HUDEP-2 (cell line): Measurements from ENCODE around the gene AMOT.
"Not testable (repeated sequence)": the region's sequence is repeated elsewhere in the genome, so short reads cannot be mapped to it uniquely, and the experiment has no call there.

Source experiments
- DNase-seq, 76 experiments: peaks; one replicate each; lab custom pipeline; 2025; ENCODE audit not compliant: unreplicated experiment in 76 of 76; lab: John Stamatoyannopoulos, UW

AMOT gene, protein sequence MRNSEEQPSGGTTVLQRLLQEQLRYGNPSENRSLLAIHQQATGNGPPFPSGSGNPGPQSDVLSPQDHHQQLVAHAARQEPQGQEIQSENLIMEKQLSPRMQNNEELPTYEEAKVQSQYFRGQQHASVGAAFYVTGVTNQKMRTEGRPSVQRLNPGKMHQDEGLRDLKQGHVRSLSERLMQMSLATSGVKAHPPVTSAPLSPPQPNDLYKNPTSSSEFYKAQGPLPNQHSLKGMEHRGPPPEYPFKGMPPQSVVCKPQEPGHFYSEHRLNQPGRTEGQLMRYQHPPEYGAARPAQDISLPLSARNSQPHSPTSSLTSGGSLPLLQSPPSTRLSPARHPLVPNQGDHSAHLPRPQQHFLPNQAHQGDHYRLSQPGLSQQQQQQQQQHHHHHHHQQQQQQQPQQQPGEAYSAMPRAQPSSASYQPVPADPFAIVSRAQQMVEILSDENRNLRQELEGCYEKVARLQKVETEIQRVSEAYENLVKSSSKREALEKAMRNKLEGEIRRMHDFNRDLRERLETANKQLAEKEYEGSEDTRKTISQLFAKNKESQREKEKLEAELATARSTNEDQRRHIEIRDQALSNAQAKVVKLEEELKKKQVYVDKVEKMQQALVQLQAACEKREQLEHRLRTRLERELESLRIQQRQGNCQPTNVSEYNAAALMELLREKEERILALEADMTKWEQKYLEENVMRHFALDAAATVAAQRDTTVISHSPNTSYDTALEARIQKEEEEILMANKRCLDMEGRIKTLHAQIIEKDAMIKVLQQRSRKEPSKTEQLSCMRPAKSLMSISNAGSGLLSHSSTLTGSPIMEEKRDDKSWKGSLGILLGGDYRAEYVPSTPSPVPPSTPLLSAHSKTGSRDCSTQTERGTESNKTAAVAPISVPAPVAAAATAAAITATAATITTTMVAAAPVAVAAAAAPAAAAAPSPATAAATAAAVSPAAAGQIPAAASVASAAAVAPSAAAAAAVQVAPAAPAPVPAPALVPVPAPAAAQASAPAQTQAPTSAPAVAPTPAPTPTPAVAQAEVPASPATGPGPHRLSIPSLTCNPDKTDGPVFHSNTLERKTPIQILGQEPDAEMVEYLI

DNA sequence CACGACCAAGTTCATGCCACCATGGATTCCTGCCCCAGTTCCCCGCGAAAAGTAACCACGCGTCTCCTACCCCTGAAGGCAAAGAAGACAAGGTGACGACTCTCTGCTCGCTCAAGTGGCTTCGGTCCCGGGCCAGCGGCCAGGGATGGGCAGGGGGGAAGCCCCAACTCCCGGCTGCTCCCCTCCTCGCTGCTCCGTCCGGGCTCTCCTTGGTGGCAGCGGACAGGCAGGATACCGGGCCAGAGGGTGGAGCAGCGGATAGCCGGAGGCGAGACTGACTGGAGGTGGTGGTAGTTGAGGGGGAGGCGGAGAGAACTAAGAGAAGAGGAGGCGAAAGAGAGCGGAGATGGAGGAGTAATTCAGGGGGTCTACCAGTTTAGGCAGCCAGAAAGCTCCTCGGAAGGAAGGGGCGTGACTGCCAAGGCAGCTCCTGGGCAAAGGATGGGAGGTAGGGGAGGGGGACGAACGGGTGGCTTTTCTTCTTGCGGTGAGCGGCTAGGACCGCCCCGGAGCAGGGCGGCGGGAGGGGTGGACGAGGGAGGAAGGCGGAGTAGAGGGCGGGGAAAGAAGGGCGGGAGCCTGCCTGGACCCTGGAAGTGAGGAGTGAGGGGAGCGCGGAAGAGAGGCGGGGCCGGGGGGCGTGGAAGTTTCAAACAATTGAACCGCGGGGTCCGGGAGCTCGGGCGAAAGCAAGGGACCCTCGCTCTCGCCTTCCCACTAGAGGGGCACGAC is at the start of gene AMOT:
Gene AMOT (minus strand): TSS at position 450 of the 732 bp plus-strand sequence. CDS start 17,705 bp downstream, outside the sequence.
- DNase-seq: peak in 35 of 76 experiments; percentile 0 to 39 (median 6)

DNA sequence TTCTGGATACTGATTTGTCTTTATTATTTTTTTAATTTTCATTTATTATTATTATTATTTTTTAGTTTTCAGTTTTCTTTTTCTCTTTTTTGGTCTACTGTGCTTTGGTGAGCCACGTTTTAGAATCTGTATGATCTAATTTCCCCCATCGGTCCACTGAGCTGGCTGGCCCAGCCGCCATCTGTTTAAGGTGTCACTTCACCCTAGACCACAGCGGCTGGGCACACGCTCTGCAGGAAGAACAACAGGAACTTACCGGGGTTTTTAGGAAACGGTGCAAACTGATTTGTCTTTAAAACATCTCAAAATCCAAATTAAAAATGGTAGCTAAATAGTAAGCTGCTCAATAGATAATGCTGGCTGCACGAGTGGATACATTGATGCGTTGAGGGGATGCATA is 48.8 kb upstream of the AMOT start:
- DNase-seq: no peak

DNA sequence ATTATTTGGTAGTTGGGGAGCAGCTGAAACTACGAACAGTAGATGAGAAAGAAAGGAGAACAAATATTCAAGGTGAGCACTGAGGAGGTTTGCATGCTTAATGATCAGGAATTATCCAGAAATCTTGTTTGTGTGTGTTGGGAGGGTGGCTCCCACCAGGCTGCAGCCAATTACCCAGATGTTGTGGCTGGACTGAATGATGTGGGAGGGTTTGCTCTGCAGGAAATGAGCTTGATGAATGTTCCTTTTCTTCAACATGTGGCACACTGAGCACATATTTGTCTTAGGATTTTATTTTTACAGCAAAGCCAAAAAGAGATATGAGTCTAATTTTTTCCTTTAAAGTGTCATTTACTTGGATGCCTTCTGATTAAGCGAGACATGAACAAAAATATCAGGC is 48.3 kb upstream of the AMOT start:
- DNase-seq: no peak

DNA sequence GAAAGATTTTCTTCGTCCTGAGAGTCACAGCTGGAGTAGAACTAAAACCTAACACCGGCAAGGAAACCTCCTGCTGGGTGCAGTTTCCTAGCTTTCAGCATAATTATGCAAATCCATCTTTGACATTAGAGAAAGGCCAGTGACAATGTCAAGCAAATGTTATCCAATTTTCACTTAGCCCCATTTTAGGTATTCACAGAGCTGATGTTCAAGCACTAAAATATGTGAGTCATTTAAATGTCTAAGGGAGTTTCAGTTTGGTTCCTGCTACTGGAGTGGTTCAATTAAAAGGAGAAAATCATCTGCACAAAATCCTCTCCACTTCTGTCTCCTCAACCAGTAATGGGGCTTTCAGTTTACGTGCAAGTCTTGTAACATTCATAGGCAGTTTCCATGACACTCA is 37.1 kb upstream of the AMOT start:
- no peak for DNase-seq

DNA sequence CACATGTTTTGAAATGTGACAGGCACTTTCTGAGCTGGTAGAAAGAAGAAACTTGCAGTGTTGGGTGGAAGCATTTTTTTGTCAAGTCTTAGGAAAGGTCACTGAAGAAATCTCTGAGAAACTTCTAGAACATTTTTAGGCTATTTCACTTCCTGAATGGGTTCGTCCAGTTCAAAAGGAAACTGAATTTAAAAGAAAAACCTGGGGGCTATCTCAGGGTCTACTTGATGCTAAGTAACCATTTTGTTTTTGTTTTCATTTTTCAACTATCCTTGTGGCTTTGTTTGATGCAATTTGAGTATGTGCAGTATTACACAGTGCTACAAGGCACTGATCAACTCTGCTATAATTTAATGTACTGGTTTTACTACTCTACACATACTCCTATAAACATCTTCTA is 34.0 kb upstream of the AMOT start:
- no peak for DNase-seq

DNA sequence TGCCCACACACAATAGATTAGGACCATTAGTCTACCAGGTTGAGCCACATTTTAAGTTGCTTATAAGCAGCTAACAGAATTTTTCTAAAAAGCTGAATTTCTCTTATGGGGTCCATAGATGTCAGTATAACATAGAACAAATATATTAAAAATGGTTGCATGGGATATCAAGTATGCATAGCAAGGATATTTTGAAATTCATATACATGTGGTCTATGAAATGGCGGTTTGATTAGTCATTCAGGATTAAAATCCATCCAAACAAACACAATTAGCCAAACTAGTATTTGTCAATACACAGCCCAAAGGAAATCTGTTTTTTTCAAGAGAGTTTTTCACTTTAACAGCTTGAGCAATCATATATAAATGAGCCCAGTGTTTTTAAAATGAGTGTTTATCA is 33.5 kb upstream of the AMOT start:
- DNase-seq: no peak

DNA sequence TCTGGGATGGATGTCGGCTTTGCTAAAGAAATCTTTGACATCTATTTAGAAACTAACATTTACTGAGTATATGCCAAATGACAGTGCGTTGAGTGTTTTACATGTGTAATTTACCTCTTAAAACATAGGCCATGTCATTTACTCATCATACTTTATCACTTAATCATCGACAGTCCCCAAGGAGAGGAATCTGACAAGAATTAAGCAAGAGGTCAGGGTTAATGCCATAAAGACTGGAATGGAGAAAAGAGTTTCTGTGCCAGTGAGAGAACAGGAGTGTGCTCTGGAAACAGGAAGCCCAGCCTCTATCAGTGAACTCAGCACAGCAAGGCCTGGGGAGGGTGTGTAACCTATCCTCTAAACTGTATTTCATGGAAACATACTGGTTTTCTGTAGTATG is 28.0 kb upstream of the AMOT start:
- no peak for DNase-seq

DNA sequence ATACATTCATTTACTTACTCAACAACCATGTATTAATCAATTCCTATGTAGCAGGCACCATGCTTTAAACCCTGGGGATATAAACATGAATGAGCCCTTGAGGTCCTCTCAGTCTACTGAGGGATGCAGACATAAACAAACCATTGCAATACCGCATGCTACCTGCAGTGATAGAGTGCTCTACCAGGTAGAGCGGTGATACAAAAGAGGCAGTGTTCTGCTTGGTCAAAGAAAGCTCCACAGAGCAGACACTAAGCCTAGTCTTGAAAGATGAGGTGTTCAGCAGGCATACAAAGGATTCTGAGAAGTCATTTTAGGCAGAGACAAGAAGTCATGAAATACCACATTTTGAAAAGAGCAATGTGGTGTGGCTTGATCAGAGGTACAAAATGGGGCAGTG is 26.9 kb upstream of the AMOT start:
- DNase-seq: no peak

DNA sequence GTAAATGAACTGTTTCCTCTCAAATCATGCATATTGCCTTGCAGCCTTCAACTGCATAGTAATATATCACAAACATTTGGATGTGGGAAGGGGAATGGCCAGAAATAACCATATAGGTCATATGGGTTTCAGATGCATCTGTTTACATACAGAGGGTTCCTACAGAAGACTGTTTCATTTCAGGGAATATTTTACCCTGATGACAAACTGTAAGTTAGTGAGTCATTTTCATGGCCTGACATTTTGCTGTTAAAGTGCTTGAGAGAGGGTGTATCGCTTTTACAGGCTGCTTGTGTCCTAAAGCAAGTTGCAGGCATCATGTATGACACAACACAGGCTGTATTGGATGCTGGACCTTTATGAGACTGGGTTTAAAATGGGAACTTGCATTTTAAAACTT is 25.5 kb upstream of the AMOT start:
- no peak for DNase-seq

DNA sequence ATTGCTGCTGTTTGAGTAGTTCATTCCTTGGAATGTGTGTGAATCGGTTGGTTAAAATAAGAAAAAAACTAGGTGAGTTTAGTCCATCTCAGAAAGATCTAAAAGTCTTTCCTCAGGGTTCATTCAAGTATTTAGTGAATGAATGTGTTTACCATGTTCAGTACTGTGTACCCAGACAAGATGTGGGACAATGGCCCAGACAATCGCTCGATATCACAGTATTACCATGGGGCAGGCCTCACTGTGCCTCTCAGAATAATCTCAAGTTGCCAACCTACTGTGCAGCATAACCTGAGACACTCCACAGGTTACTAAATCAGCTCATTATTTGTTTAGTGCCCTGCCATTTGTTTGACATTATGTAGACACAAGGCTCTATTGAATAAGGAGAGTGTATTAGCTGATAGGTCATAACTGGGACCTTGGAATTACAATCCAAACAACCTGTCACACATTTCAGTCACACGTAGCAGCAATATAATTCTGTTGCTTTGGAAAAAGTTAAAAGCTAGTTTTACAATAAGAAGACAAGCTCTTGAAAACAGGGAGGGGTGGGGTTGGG is 24.9 kb upstream of the AMOT start:
- DNase-seq: no peak

DNA sequence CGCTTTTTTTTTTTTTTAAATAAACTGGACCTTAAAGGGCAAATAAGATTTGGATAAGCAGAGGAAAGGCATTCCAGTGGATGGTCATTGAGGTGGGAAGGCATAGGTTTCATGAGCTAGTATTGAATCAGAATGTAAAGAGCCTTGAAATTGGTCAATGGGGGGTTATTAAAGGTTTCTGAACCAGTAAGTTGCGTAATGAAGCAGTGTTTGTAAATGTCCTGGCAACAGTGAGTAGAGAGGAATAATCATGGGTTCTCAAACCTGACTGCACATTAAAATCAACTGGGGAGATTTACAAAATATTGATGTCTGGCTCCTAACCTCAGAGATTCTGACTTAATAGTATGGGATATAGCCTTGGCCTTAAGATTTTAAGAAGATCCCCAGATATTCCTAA is 23.2 kb upstream of the AMOT start:
- no peak for DNase-seq

DNA sequence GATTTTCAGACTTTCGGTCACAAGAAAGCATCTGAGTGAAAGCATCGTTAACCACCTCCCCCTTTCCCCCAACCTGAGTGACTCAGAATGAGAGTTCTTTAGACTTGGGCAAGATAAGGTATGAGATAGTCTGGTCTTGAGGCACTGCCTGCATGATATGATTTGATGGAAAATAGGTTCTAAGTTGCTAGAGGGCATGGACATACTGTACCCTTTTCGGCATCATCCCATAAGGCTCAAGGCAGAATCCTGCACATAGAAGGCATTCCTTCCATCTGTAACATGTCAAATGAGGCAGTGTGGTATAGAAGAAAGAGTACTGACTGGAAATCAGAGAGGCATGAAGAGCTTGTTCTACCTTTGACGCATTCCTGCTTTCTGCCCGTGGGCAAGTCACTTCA is 16.8 kb upstream of the AMOT start:
- DNase-seq: no peak

DNA sequence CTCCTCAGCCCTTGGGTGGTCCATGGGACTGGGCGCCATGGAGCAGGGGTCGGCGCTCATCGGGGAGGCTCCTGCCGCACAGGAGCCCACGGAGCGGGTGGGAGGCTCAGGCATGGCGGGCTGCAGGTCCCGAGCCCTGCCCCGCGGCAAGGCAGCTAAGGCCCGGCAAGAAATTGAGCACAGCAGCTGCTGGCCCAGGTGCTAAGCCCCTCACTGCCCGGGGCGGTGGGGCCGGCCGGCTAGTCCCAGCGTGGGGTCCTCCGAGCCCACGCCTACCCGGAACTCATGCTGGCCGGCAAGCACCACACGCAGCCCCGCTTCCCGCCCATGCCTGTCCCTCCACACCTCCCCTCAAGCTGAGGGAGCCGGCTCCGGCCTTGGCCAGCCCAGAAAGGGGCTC is 14.3 kb upstream of the AMOT start:
- DNase-seq: not testable (repeated sequence)

DNA sequence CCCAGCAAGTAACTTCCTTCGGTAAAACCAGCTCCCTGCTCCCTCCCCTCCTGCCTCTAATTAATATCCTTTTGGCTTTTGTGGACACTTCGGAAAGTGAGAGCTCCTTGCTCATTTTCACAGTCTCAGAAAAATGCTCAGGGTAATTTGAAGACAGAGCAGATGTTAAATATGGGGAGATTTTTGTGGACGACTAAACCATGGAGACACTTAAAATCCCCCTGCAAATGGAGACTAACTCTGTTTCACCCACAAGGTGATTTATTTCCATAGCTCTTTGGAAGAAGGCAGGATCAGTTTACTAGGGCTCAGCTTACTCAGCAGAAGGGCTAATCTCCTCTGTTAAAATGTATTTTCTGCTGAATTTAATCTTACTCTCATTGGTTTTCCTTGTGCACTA is 12.2 kb upstream of the AMOT start:
- no peak for DNase-seq

DNA sequence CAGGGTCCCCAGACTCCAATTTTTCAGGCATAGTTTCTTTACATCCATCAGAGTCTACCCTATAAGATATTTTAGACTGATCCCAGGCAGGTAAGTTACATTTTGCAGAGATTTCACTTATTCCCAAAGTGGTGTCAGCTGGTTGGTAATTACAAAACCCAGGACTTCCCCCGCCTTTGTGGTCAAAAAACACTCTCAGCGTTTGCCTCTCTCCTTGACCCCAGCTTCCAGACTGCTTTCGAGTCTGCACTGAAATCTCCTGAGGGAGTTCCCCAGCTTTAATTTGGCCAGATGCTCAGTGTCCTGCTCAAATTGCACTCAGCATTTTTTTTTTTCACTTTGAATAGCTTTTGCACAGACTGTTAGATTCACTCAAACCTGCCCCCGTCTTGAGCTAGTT is 11.2 kb upstream of the AMOT start:
- no peak for DNase-seq

DNA sequence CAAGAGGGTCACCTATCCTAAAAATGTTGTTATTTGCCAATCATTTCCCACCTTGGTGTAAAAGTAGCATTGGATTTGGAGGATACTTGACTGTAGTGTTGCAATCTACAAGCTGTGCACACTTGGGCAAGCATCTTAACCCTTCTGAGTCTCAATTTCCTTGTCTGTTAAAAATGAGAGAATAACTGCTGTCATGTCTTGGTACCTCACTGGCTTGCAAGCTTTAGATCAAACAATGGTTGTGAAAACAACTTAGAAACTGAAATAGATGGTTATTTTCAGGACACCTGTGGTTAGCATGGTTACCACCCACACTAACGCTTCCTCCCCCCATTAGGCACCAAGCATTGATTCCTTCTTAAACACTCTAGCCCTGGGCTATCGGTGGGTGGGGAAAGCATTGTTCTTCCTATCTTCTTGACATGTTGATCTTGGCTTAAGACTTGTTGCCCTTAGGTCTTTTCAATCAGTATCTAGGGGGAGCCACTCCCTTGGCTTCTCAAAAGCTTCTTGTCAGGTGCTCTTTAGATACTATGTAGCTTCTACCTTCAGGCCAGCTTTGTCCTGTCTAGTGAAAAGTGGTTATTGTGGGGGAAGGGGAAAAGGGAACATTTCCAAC is 10.6 kb upstream of the AMOT start:
- no peak for DNase-seq

DNA sequence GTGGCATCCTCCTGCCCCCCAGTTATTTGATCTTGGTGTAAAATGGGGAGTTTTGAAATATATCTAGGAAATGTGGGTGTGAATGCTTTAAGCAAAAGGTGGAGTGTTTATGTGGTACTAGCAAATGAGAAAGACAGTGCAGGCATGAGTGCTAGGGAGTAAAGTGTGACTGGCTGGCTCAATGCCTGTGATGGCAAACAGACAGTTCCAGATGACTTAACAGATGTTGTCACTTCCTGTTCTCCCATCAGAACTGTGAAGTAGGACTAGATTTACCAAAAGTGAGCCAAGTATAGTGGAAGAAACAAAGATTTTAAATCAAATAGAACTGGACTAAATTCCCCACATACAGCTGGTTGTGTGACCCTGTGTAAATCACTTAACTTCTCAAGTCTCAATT is 8.4 kb upstream of the AMOT start:
- no peak for DNase-seq

DNA sequence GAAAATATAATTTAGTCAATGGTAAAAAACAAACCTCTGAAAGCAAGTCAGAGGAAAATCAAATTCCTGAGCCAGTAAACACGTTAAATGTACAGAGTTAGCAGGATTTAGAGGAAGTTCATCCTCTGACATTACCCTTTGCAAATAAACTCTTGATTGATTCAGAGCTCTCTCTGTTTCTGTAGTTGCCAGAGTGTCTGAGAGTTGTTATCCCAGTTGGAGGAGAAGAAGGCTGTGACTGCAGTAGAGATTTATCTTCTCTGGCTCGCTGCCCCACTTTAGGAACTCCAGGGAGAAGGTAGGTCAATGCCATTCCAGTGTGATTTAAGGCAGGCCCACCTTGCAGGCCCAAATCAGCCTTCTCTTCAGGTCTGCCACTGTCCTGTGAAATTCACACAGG is 6.2 kb upstream of the AMOT start:
- no peak for DNase-seq

DNA sequence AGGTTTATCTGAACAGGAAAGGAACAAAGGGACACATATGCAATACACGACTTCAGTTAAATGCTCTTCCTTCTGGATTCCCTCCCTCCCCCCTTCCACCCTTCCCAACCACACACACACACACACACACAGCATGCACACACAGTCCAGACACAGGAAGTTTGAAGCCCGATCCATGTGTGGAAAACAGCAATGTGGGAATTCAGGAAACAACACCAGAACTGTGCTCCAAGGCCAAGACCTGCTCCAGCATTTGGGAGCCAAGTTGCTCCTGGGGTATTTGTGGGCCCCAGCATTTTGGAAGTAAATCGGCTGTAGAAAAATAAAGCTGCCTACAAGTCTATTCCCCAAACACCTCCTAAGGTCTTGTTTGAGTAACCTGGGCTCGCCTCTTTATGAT is 5.6 kb upstream of the AMOT start:
- no peak for DNase-seq

DNA sequence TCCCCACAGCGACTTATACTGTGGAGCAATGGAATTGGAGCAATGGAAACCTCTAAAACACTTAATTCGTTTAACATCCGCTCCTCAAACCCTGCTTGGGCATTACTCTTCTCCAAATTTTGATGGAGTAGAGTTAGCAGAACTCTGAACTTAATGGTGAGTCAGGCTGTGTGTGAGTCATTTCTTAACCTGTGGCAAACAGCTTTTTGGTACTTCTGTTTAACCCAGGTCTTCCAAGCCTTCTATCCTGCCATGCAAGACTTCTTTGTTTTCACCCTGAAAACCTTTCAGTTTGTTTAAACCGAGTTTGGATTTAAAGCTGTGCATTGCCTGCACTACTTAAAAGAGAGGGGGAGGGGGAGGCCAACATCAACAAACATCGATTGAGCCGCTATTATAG is 3.6 kb upstream of the AMOT start:
- no peak for DNase-seq
